Memory B cell (primary cell): ENCODE measurements around the gene CTSO.
"Not testable (repeated sequence)": the region's sequence is repeated elsewhere in the genome, so short reads cannot be mapped to it uniquely, and the experiment has no call there.

ENCODE experiments used
- ATAC-seq: fragments of 150-1000 bp; cut with Tn5 transposase; 2 replicates; pipeline ENCODE4 v1.10.0; 2021; ENCODE audit warnings: low read depth, mild to moderate bottlenecking, moderate library complexity
- DNase-seq, 2 donors: peaks; one replicate each; pipeline ENCODE4 v3.0.0; 2022; ENCODE audit warnings: low spot score in 2 of 2
- H3K27ac Mint-ChIP-seq: one replicate; pipeline ENCODE4 v1.8.0; 2022; ENCODE audit warnings: mild to moderate bottlenecking, moderate library complexity, mixed read lengths
- H3K27me3 Mint-ChIP-seq: one replicate; pipeline ENCODE4 v1.8.0; 2022; ENCODE audit warnings: mixed read lengths
- H3K36me3 Mint-ChIP-seq: one replicate; pipeline ENCODE4 v1.8.0; 2022; ENCODE audit warnings: mild to moderate bottlenecking, mixed read lengths
- H3K4me1 Mint-ChIP-seq: one replicate; pipeline ENCODE4 v1.8.0; 2022; ENCODE audit warnings: mixed read lengths
- H3K4me3 Mint-ChIP-seq: one replicate; pipeline ENCODE4 v1.8.0; 2022; ENCODE audit warnings: mild to moderate bottlenecking, moderate library complexity, mixed read lengths
- H3K9me3 Mint-ChIP-seq: one replicate; pipeline ENCODE4 v1.8.0; 2022; ENCODE audit warnings: mixed read lengths

CTSO gene

GRCh38 chr4:155943605-155944291 is 9.9 kb downstream of the CTSO start:
- H3K27me3 Mint-ChIP-seq = no peaks in the 10 kb centered on the region
- peaks cover 17% of the 10 kb centered on the region for H3K36me3 Mint-ChIP-seq
- no peaks in the 10 kb centered on the region for H3K9me3 Mint-ChIP-seq
- no peak overlapping the region for H3K4me3 Mint-ChIP-seq
- H3K27ac Mint-ChIP-seq = no peak overlapping the region
- DNase-seq (no peak), ATAC-seq (no peak)
- H3K4me1 Mint-ChIP-seq = peaks cover 2% of the 10 kb centered on the region

GRCh38 chr4:155941820-155942219 is 11.8 kb downstream of the CTSO start:
- Mint-ChIP-seq H3K9me3 (no peaks in the 10 kb centered on the region), H3K4me3 (no peak overlapping the region), H3K27me3 (no peaks in the 10 kb centered on the region), H3K4me1 (peaks cover 2% of the 10 kb centered on the region), H3K36me3 (peaks cover 26% of the 10 kb centered on the region), H3K27ac (no peak overlapping the region)
- ATAC-seq = no peak
- DNase-seq = no peak

GRCh38 chr4:155941085-155941790 is 12.4 kb downstream of the CTSO start:
- no peak for ATAC-seq
- Mint-ChIP-seq H3K9me3 (no peaks in the 10 kb centered on the region), H3K36me3 (peaks cover 31% of the 10 kb centered on the region), H3K4me3 (no peak overlapping the region), H3K27me3 (no peaks in the 10 kb centered on the region), H3K27ac (no peak overlapping the region), H3K4me1 (no peaks in the 10 kb centered on the region)
- no peak for DNase-seq

- no peaks in the 10 kb centered on the region for H3K27me3 Mint-ChIP-seq
- no peaks in the 10 kb centered on the region for H3K4me1 Mint-ChIP-seq
- no peak overlapping the region for H3K4me3 Mint-ChIP-seq
- peaks cover 39% of the 10 kb centered on the region for H3K36me3 Mint-ChIP-seq
- ATAC-seq (no peak), DNase-seq (no peak)
- no peak overlapping the region for H3K27ac Mint-ChIP-seq
- H3K9me3 Mint-ChIP-seq = peaks cover 4% of the 10 kb centered on the region
These were observed 18.2 kb downstream of the CTSO start for GRCh38 chr4:155935389-155935986.

- not testable (repeated sequence) for H3K27ac Mint-ChIP-seq, ATAC-seq, DNase-seq, H3K27me3 Mint-ChIP-seq, H3K4me1 Mint-ChIP-seq, H3K4me3 Mint-ChIP-seq, H3K9me3 Mint-ChIP-seq
- H3K36me3 Mint-ChIP-seq = peaks cover 38% of the 10 kb centered on the region
These were observed 19.0 kb downstream of the CTSO start for GRCh38 chr4:155934634-155935033.

- ATAC-seq = no peak
- Mint-ChIP-seq H3K36me3 (peaks cover 41% of the 10 kb centered on the region), H3K27me3 (no peaks in the 10 kb centered on the region), H3K9me3 (peaks cover 9% of the 10 kb centered on the region), H3K27ac (no peak overlapping the region), H3K4me3 (no peak overlapping the region), H3K4me1 (peaks cover 4% of the 10 kb centered on the region)
- no peak for DNase-seq
These were observed 22.0 kb downstream of the CTSO start for GRCh38 chr4:155931634-155932033.

- Mint-ChIP-seq H3K4me1 (peaks cover 4% of the 10 kb centered on the region), H3K27me3 (no peaks in the 10 kb centered on the region), H3K36me3 (peaks cover 44% of the 10 kb centered on the region), H3K27ac (no peak overlapping the region), H3K9me3 (peaks cover 9% of the 10 kb centered on the region), H3K4me3 (no peak overlapping the region)
- ATAC-seq = no peak
- no peak for DNase-seq
These were observed 23.3 kb downstream of the CTSO start for GRCh38 chr4:155930330-155930729.

GRCh38 chr4:155929833-155930232 is 23.8 kb downstream of the CTSO start:
- DNase-seq (no peak), ATAC-seq (peak; percentile 49)
- Mint-ChIP-seq H3K27ac (no peak overlapping the region), H3K4me1 (peaks cover 4% of the 10 kb centered on the region), H3K9me3 (peaks cover 9% of the 10 kb centered on the region), H3K36me3 (peaks cover 43% of the 10 kb centered on the region), H3K4me3 (no peak overlapping the region), H3K27me3 (no peaks in the 10 kb centered on the region)

- Mint-ChIP-seq H3K4me3 (no peak overlapping the region), H3K9me3 (peaks cover 4% of the 10 kb centered on the region)
These were observed 29.0 kb downstream of the CTSO start for GRCh38 chr4:155924637-155925036.

GRCh38 chr4:155921597-155921996 is 32.1 kb downstream of the CTSO start:
- ATAC-seq (no peak), DNase-seq (no peak)
- no peaks in the 10 kb centered on the region for H3K27me3 Mint-ChIP-seq
- no peaks in the 10 kb centered on the region for H3K4me1 Mint-ChIP-seq
- peaks cover 29% of the 10 kb centered on the region for H3K36me3 Mint-ChIP-seq
- no peak overlapping the region for H3K4me3 Mint-ChIP-seq
- H3K9me3 Mint-ChIP-seq = peaks cover 2% of the 10 kb centered on the region
- H3K27ac Mint-ChIP-seq = no peak overlapping the region

More at GRCh38 chr4:155924637-155925036, 29.0 kb downstream of the CTSO start:
- ATAC-seq (no peak), DNase-seq (no peak)
- Mint-ChIP-seq H3K36me3 (peaks cover 43% of the 10 kb centered on the region), H3K27ac (no peak overlapping the region), H3K4me1 (no peaks in the 10 kb centered on the region), H3K27me3 (no peaks in the 10 kb centered on the region)

GRCh38 chr4:155914782-155915181 is 38.9 kb downstream of the CTSO start:
- H3K4me3 Mint-ChIP-seq = no peak overlapping the region
- H3K27me3 Mint-ChIP-seq = peaks cover 2% of the 10 kb centered on the region
- DNase-seq (no peak), ATAC-seq (no peak)
- H3K36me3 Mint-ChIP-seq = no peaks in the 10 kb centered on the region
- H3K4me1 Mint-ChIP-seq = no peaks in the 10 kb centered on the region
- no peaks in the 10 kb centered on the region for H3K9me3 Mint-ChIP-seq
- H3K27ac Mint-ChIP-seq = no peak overlapping the region

GRCh38 chr4:155911905-155912304 is 41.8 kb downstream of the CTSO start:
- DNase-seq = no peak
- no peak overlapping the region for H3K27ac Mint-ChIP-seq

GRCh38 chr4:155909615-155910226 is 43.9 kb downstream of the CTSO start:
- no peaks in the 10 kb centered on the region for H3K9me3 Mint-ChIP-seq
- no peak for ATAC-seq

More at GRCh38 chr4:155911905-155912304, 41.8 kb downstream of the CTSO start:
- H3K4me3 Mint-ChIP-seq = no peak overlapping the region
- peaks cover 4% of the 10 kb centered on the region for H3K27me3 Mint-ChIP-seq
- H3K9me3 Mint-ChIP-seq = no peaks in the 10 kb centered on the region
- no peak for ATAC-seq
- H3K4me1 Mint-ChIP-seq = peaks cover 4% of the 10 kb centered on the region
- no peaks in the 10 kb centered on the region for H3K36me3 Mint-ChIP-seq

More at GRCh38 chr4:155909615-155910226, 43.9 kb downstream of the CTSO start:
- H3K4me3 Mint-ChIP-seq = no peak overlapping the region
- H3K36me3 Mint-ChIP-seq = no peaks in the 10 kb centered on the region
- H3K4me1 Mint-ChIP-seq = peaks cover 4% of the 10 kb centered on the region
- H3K27me3 Mint-ChIP-seq = peaks cover 4% of the 10 kb centered on the region
- DNase-seq = no peak
- H3K27ac Mint-ChIP-seq = no peak overlapping the region
